ENCODE measurements around the gene ASCC3.

- TF ChIP-seq, protein P1, sequence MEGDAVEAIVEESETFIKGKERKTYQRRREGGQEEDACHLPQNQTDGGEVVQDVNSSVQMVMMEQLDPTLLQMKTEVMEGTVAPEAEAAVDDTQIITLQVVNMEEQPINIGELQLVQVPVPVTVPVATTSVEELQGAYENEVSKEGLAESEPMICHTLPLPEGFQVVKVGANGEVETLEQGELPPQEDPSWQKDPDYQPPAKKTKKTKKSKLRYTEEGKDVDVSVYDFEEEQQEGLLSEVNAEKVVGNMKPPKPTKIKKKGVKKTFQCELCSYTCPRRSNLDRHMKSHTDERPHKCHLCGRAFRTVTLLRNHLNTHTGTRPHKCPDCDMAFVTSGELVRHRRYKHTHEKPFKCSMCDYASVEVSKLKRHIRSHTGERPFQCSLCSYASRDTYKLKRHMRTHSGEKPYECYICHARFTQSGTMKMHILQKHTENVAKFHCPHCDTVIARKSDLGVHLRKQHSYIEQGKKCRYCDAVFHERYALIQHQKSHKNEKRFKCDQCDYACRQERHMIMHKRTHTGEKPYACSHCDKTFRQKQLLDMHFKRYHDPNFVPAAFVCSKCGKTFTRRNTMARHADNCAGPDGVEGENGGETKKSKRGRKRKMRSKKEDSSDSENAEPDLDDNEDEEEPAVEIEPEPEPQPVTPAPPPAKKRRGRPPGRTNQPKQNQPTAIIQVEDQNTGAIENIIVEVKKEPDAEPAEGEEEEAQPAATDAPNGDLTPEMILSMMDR (IDR thresholded peaks at IDR 0.05 in 4 of 5, conservative IDR thresholded peaks at IDR 0.05 in 1 of 5): no peak
- no peak for TF ChIP-seq POLR2A (IDR thresholded peaks at IDR 0.05)
Measured at GRCh38 chr6:100924534-100925227, 43.6 kb upstream of the ASCC3 start.

Data from gastrocnemius medialis (tissue), 4 donors.